Body of pancreas (tissue), 4 donors: ENCODE results near the gene PPP2R5C. TPM values are rescaled to one million over a fixed set of nuclear protein-coding genes. Genes with fewer than 3 reads are reported as not detected.

Source experiments
- ATAC-seq: fragments of 150-250 bp; one replicate; pipeline ENCODE4 v1.9.1; 2016
- DNase-seq, 4 donors: peaks; one replicate each; pipeline ENCODE4 v3.0.0-alpha.2; 2019
- H3K27ac ChIP-seq, 4 donors: fragments of 200-600 bp; sonication (generic); 1 replicate in 3 of 4; 2 replicates in 1 of 4; pipeline versions ENCODE4 v1.5.1 to v1.6.1; 2016 to 2019; ENCODE audit warnings: mild to moderate bottlenecking in 1 of 4, mixed read lengths in 1 of 4, moderate library complexity in 1 of 4
- H3K27me3 ChIP-seq, 2 donors: fragments of 200-600 bp; sonication (generic); one replicate each; pipeline ENCODE4 v1.6.0; 2016; ENCODE audit warnings: mild to moderate bottlenecking in 1 of 2
- H3K36me3 ChIP-seq, 2 donors: fragments of 200-600 bp; sonication (generic); replicated peaks in 1 of 2; 2 replicates each; pipeline ENCODE4 v1.5.1; 2016; ENCODE audit warnings: low read depth in 2 of 2; ENCODE audit not compliant: insufficient read depth in 1 of 2
- H3K4me1 ChIP-seq: fragments of 200-600 bp; sonication (generic); one replicate; pipeline ENCODE4 v1.6.0; 2016
- H3K4me3 ChIP-seq, 2 donors: fragments of 200-600 bp; sonication (generic); 1 replicate in 1 of 2; 2 replicates in 1 of 2; pipeline ENCODE4 v1.5.1; 2016 to 2019
- H3K9me3 ChIP-seq, 3 donors: fragments of 200-600 bp; sonication (generic); 1 replicate in 2 of 3; 2 replicates in 1 of 3; pipeline ENCODE4 v1.5.1; 2016
- POLR2A ChIP-seq, 3 donors: fragments of 450-650 bp; IDR thresholded peaks; one replicate each; pipeline ENCODE4 v1.6.1; 2016; ENCODE audit warnings: antibody characterized with exemption in 3 of 3, mild to moderate bottlenecking in 2 of 3
- WGBS, 2 donors: methylation state at CpG; one replicate each; pipeline ENCODE4 v1.1.5; 2017; 5-methylcytosine and 5-hydroxymethylcytosine counted together
- intact Hi-C: fragments of 100-400 bp; cut with DNase I; formaldehyde crosslinking; loops from one replicate; pipeline ENCODE4 v1.15.1; 2023
- total RNA-seq, 2 donors: library from RNA; depleted of rRNA; stranded (reverse); fragments of >200 nt; gene quantifications; one replicate each; pipeline ENCODE4 v1.1.0, GENCODE V29; 2016
- TF ChIP-seq, protein P1 (sequence below), 7 experiments: fragments of 450-650 bp in 4 of 7; fragments of 200-600 bp in 3 of 7; sonication (generic) in 3 of 7; IDR thresholded peaks; one replicate each; pipeline ENCODE4 v1.5.1; 2016 to 2019; ENCODE audit warnings: antibody characterized with exemption in 7 of 7

The PPP2R5C gene
- total RNA-seq, 2 donors from 2014 or later: 59.0 to 77.6 TPM

DNA sequence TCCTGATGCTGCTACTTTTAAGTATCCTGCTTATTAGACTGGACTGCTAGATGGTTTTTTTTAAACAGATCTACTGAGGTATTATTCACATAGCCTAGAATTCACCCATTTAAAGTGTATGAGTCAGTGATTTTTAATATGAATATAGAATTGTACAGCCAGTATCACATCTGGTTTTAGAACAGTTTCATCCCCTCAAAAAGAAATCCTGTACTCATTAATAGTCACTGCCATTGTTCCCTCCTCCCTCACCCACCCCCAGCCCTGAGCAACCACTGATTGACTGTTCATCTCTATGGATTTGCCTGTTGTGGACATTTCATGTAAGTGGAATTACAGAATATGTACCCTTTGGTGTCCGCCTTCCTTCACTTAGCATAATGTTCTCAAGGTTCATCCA is 98.4 kb downstream of the PPP2R5C start:
- ATAC-seq (no peak), DNase-seq (no peak)
- TF ChIP-seq POLR2A (IDR thresholded peaks at IDR 0.05): no peak
- TF ChIP-seq, protein P1, sequence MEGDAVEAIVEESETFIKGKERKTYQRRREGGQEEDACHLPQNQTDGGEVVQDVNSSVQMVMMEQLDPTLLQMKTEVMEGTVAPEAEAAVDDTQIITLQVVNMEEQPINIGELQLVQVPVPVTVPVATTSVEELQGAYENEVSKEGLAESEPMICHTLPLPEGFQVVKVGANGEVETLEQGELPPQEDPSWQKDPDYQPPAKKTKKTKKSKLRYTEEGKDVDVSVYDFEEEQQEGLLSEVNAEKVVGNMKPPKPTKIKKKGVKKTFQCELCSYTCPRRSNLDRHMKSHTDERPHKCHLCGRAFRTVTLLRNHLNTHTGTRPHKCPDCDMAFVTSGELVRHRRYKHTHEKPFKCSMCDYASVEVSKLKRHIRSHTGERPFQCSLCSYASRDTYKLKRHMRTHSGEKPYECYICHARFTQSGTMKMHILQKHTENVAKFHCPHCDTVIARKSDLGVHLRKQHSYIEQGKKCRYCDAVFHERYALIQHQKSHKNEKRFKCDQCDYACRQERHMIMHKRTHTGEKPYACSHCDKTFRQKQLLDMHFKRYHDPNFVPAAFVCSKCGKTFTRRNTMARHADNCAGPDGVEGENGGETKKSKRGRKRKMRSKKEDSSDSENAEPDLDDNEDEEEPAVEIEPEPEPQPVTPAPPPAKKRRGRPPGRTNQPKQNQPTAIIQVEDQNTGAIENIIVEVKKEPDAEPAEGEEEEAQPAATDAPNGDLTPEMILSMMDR (IDR thresholded peaks at IDR 0.05): no peak
- WGBS, 2 donors: 96 to 100% methylated on average over 1 of the region's 1 CpG
- Histone ChIP-seq H3K36me3 (peaks cover 0 to 1% of the 10 kb centered on the region in 2 donors), H3K9me3 (no peaks in the 10 kb centered on the region), H3K4me3 (no peak overlapping the region), H3K4me1 (peaks cover 21% of the 10 kb centered on the region), H3K27ac (no peak overlapping the region), H3K27me3 (no peaks in the 10 kb centered on the region)
- intact Hi-C loops: no loop called here

DNA sequence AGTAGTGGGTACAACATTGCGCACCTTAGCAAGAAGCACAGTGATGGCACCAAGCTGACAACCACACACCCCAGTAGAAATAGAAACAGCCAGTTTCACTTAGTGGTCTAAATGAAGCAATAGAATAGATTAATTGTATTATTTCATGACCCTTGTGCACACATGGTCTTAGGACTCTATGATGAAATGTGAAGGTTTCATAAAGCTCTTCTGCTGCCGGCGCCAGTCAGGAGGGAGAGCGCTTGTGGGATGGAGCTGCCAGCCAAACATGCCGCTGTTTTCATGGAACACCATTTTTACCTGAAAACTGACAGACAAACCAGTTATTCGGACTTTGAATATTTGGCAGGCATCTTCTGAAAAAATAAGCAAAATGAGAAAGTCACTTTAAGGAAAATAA is 100.0 kb downstream of the PPP2R5C start:
- Histone ChIP-seq H3K9me3 (no peaks in the 10 kb centered on the region), H3K36me3 (peaks cover 0 to 1% of the 10 kb centered on the region in 2 donors), H3K4me1 (peaks cover 14% of the 10 kb centered on the region), H3K27ac (no peak overlapping the region), H3K27me3 (no peaks in the 10 kb centered on the region), H3K4me3 (no peak overlapping the region)
- 87 to 97% methylated on average over 6 of the region's 6 CpGs for WGBS, 2 donors
- TF ChIP-seq, protein P1 (IDR thresholded peaks at IDR 0.05): no peak
- no peak for TF ChIP-seq POLR2A (IDR thresholded peaks at IDR 0.05)
- no peak for DNase-seq
- intact Hi-C loops: no loop called here
- no peak for ATAC-seq

DNA sequence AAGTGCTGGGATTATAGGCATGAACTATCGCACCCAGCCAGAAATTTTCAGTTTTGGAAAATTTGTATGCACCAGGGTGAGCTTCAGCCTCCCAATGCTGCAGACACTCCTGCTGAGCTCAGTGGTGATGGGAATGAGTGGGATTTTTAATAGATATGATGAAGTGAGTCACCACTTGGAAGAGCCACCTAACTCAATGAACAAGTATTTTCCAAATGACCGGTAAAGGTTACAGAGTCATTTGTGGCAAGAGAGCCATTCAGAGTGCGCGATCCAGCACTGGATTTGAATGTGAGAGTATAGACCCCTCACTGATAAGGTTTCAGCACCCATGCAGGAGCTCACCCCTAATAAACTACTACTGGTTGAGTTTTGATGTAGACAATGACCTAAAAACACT is 100.7 kb downstream of the PPP2R5C start:
- Histone ChIP-seq H3K36me3 (peaks cover 0 to 1% of the 10 kb centered on the region in 2 donors), H3K27ac (no peak overlapping the region), H3K9me3 (no peaks in the 10 kb centered on the region), H3K4me3 (no peak overlapping the region), H3K4me1 (peaks cover 8% of the 10 kb centered on the region), H3K27me3 (no peaks in the 10 kb centered on the region)
- ATAC-seq (peak; percentile 15), DNase-seq (no peak)
- intact Hi-C loops: no loop called here
- WGBS, 2 donors: 91 to 92% methylated on average over 4 of the region's 4 CpGs
- TF ChIP-seq, protein P1 (IDR thresholded peaks at IDR 0.05): no peak
- no peak for TF ChIP-seq POLR2A (IDR thresholded peaks at IDR 0.05)

DNA sequence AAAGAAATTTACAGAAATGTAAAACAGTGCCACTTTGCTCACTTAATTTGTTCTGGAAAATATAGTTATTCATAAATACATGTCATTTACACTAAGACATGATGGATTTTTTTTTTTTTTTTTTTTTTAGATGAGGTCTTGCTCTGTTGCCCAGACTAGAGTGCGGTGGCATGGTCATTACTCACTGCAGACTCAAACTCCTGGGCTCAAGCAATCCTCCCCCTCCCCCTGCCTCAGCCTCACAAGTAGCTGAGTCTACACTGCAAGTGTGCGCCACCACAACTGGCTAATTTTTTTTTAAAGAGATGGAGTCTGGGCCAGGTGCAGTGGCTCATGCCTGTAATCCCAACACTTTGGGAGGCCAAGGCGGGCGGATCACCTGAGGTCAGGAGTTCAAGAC is 101.2 kb downstream of the PPP2R5C start:
- Histone ChIP-seq H3K9me3 (no peaks in the 10 kb centered on the region), H3K4me3 (no peak overlapping the region), H3K4me1 (peaks cover 3% of the 10 kb centered on the region), H3K27ac (no peak overlapping the region), H3K36me3 (peaks cover 0 to 1% of the 10 kb centered on the region in 2 donors), H3K27me3 (no peaks in the 10 kb centered on the region)
- WGBS, 2 donors: 94 to 99% methylated on average over 4 of the region's 4 CpGs
- no peak for DNase-seq
- TF ChIP-seq, protein P1 (IDR thresholded peaks at IDR 0.05): no peak
- TF ChIP-seq POLR2A (IDR thresholded peaks at IDR 0.05): no peak
- no peak for ATAC-seq
- intact Hi-C loops: no loop called here

DNA sequence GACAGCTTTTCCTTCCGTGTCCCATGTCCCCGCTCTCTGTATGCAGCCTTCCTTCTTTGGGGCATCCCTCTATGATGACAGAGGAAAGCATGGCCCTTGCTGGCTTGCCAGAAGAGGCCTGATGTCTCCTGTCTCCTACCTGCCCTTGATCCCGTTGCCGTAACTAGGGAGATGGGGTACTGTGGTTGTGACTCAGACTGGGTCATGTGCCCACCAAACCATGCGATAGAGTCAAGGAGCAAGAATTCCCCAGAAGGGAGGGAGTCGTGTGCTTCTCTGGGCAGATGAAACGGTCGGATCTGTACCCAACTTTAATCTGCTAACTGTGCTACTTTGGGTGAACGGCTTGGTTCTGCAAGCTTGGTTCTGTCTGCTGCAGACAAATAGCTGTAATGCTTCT is 103.8 kb downstream of the PPP2R5C start:
- WGBS, 2 donors: 92 to 93% methylated on average over 9 of the region's 9 CpGs
- intact Hi-C loops: no loop called here
- no peak for DNase-seq
- TF ChIP-seq, protein P1 (IDR thresholded peaks at IDR 0.05): no peak
- no peak for TF ChIP-seq POLR2A (IDR thresholded peaks at IDR 0.05)
- H3K9me3 ChIP-seq: no peaks in the 10 kb centered on the region
- H3K36me3 ChIP-seq: no peaks in the 10 kb centered on the region
- peaks cover 8% of the 10 kb centered on the region for H3K4me1 ChIP-seq
- H3K27ac ChIP-seq: no peak overlapping the region
- no peak for ATAC-seq
- no peaks in the 10 kb centered on the region for H3K27me3 ChIP-seq
- no peak overlapping the region for H3K4me3 ChIP-seq
